Left kidney (tissue), 8 donors: ENCODE data around the gene OTX2. TPM values are rescaled to one million over a fixed set of nuclear protein-coding genes. Genes with fewer than 3 reads are reported as not detected.

ENCODE experiments used
- DNase-seq: peaks from one replicate; pipeline ENCODE4 v3.0.0-alpha.2; 2013
- long read RNA-seq, 8 donors: transcript quantifications; one replicate each; lab custom pipeline, GENCODE V29; 2026
- polyA plus RNA-seq: library from polyadenylated mRNA; unstranded; fragments of 120-200 nt; gene quantifications from one replicate; pipeline ENCODE4 v1.2.1, GENCODE V29; 2013; ENCODE audit not compliant: insufficient read length

The OTX2 gene
- polyA plus RNA-seq = not detected
- long read RNA-seq, donor 1 = 0 reads
- long read RNA-seq, donor 2 = 0 reads
- long read RNA-seq, donor 3 = 0 reads
- long read RNA-seq, donor 4 = 0 reads
- long read RNA-seq, donor 5 = 0 reads
- long read RNA-seq, donor 6 = 0 reads
- long read RNA-seq, donor 7 = 0 reads
- long read RNA-seq, donor 8 = 0 reads

DNA sequence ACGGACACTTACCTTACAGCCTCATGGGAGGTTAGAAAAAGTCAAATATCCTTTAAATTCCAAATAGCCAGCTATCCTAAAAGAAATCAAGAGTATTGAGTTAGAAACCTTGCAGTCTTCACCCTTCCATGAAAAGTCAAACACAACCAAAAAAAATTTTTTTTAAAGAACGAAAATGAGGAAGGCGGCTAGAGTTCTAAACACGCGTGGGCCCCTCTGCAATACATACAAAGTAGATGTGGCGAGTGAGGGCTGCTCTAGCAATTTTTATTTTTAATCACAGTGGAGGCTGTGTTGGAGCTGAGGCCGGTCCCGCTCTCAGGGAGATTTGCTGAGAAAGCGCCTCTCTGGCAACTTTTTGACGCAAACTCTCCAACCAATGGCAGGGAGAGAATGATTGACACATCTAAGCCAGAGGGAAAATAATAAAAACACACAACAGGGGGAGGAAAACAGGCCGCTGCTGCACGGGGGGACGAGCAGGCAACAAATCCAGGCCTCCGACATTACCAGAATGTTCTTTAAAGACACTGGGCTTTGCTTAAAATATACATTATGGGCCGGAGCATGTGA lies at the start of gene OTX2:
OTX2 (minus strand) TSS at position 333 of the 573 bp plus-strand sequence. CDS start 5,023 bp downstream, outside the sequence.
- no peak for DNase-seq

DNA sequence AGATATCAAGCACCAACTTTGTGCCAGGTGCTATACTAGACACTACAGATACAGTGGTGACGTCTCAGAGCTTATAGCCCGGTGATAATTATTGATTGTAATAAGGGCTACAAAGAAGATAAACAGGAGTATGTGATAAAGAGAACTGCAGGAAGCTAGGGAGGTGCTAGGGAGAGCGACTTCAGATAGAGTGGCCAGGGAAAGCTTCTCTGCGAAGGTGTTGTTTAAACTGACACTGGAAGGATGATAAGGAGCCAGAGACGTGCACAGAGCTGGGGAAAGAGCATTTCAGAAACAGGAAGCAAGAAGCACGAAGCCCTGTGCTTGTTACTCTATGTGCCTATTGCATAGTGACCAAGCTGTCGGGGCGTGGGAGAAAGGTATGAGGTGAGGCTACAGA lies 48.1 kb upstream of the OTX2 start:
- no peak for DNase-seq

- DNase-seq = no peak
Observed at GRCh38 chr14:56857216-56857615, 46.9 kb upstream of the OTX2 start.

DNA sequence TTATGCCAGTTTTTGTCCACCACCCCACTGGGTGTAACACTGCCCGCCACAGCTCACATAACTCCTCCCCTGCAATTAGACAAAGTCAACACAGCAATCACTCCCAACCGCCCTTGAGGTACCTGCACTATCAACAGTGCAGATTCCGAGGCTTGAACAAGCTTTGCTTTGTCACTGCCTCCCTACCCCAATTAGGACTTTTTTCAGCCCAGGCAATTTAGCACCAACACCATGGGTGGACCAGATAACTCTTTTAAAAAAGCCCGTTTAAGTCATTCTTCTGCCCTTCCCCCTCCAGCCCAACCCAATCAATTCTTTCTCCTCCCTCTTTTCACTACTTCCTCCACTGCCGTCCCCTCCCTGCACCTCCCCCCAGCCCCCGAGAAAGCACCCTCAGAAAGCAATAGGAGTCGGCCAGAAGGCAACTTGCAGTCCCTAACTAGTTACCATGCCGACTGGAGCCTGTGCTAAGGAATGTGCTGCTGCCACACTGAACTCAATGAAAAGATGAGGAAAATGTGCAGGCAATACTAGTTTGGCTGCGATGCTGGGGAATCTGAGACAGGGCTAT lies 45.7 kb upstream of the OTX2 start:
- peak; percentile 13 for DNase-seq

DNA sequence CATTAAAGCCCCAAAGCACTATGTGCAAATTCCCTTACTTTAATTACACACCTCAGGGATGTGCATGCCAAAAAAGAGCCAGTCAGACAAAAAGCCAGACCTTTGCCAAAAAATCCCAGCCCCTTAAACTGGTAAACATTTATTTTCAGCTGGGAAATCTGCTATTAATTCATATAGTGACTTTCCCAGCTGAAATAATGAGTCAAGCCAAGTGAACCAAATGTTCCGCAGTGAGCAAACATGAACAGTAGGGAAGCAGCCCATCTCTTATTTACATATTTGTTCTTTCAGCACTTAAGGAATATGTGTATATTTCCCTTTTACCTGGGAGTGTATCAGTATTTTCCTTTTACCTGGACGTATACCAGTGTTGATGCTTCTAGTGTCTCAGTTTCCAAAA lies 44.0 kb upstream of the OTX2 start:
- no peak for DNase-seq

- DNase-seq = peak; percentile 31
Observed at GRCh38 chr14:56846970-56847930, 37.0 kb upstream of the OTX2 start.

- DNase-seq = peak; percentile 24
Observed at GRCh38 chr14:56844406-56845002, 34.2 kb upstream of the OTX2 start.

- no peak for DNase-seq
Observed at GRCh38 chr14:56841611-56842010, 31.3 kb upstream of the OTX2 start.

DNA sequence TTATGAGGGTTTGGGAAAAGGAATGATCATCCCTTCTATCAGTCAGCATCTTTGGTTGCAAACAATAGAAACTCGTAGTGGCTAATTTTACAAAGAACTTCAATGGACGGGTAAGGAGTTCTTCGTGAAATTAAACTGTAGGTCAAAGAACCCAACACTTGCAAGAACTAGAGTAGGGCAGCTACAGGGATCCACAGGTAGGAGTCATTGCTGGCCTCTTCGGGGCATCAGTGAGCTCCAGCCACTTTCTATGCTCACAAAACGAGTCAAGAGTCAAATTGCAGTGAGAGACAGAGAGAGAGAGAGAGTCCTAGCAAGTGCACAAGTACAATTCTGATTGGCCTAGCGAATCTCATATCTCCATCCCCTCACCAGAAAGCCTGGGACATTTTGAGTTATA lies 29.9 kb upstream of the OTX2 start:
- no peak for DNase-seq

DNA sequence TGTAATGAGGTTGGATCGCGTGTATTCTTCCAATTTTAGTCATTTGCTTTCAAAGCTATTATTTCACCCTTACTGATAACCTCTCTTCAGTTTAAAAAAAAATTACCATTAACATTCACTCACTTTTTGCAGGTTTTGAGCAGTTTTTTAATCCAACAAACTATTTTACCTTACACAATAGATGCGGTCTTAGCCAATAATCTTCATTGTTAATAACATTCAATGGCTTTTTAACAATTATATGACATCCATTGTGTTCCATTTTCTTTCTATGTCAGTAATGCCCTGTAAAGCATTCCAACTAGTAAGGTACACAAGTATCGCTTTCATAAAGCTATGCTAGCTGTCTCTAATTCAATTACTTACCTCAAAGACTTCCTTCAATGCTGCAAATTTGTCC lies 18.9 kb upstream of the OTX2 start:
- DNase-seq = no peak

DNA sequence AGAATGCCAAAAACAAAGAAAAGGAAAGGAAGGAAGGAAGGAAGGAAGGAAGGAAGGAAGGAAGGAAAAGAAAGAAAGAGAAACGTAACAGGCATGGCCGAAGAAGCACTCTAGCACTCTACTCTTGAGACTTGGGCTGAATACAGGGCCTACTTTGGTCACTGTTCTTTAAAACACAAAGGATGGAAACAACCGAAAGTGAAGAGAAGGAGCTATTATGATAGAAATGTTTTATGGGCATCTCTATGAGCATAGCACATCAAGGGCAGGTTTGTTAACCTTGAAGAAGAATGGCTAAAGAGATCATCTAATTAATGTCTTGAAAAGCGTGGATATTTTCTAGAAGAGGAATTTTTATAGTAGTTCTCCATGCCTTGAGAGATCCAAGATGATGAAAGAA lies 15.9 kb upstream of the OTX2 start:
- no peak for DNase-seq

DNA sequence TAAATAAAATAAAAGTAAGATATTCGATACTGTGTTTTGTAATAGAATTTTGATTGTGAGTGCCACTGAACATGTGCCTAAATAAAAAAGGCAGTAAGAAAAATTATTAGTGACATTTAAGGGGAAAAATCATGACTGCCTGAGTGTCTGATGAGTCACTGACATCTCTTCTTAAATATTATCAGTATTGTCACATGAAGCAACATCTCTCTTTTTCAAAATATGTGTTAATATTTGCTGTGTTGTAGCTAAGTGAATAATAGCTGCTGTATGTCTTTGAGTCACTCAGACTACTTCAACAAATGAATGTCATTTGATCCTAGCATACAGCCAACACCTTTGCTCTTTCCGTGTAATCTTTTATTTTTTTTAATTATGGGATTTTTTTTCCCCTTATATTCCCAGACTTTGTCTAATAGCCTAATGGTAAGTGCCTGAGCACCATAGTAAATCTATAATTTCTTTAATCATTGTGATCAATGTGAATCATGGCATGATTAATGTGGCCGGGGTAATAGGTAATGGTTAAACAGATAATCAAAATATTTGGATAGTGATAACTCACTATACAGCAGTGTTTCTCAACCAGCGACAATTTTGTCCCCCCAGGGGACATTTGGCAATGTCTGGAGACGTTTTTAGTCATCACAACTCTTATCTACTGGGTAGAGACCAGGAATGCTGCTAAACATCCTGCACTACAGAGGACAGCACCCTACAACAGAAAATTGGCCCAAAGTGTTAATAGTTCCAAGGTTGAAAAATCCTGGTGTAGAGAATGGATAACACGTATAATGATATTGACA lies 11.7 kb upstream of the OTX2 start:
- DNase-seq = no peak

DNA sequence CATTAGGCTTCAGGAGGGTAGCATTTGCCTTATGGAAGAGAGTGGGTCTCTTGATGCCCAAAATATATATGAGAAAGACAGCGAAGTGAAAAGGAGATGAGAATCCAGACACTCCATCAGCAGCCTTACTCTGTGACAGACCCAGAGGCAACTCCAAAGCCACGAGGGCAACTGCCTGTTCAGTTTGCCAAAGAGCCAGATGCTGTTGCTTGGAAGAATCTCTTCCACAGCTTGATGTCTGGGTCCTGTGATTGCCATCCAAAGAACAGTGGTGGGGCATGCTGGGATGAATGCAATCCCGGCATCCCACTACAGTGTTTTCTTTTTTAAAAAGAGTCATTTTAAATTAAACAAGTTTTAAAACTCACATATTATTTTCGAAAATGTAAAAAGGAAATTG lies 10.9 kb upstream of the OTX2 start:
- DNase-seq = no peak

GRCh38 chr14:56817396-56817921 lies 7.2 kb upstream of the OTX2 start:
- no peak for DNase-seq

DNA sequence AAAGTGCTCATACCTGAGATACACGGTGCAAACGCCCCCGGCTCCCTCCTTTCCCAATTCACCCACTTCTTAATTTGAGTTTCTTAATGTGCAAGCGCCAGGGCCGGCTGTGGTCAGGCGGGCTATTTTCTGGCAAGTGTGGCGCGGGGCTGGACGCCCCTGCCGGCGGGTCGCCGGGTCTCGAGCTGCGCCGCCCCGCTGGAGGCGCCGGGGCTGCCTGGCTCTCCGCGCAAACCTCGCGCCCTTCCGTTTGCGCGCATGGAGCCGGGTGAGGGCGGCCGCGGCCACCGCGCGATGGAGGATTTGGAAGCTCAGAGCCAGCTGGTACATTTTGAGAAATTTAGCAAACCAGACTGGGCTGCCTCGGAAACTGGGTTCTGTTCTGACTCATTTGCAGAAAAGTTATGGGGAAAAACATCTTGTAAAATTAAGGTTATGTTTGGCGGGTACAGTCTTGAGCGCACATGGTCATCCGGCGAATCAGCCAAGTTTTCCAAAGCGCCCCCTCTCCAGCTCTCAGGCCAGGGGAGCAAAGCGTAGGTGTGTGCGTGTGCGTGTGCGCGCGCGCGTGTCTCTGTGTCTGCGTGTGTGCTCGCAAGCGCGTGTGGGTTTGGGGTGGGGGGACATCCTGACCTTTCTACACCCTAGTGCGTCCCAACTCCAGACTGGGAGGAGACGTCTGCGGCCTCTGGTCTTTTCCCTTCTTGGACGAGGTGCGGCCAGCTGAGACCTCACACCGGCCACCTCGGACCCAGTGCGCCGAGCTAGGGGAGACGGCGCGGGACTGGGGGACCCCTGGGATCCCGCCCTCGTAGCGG lies 6.5 kb upstream of the OTX2 start:
- no peak for DNase-seq

DNA sequence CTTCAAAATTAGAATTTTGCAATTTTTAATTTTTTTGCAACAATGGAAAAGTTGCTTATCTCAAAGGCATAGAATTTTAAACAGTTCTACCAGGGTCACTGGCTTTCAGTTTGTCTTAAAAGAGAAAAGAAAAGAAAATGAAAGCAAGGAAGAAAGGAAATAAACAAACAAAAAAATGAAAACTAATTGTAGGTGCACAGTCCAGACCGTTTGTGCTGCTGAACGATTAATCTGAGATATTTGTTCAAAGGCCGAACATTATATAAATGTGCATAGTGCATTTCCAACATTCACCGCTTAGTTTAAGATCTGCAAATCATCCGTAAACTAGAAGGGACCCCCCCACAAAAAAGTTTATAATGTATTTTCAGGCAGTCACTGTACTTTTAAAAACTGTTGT lies 5.5 kb upstream of the OTX2 start:
- no peak for DNase-seq

DNA sequence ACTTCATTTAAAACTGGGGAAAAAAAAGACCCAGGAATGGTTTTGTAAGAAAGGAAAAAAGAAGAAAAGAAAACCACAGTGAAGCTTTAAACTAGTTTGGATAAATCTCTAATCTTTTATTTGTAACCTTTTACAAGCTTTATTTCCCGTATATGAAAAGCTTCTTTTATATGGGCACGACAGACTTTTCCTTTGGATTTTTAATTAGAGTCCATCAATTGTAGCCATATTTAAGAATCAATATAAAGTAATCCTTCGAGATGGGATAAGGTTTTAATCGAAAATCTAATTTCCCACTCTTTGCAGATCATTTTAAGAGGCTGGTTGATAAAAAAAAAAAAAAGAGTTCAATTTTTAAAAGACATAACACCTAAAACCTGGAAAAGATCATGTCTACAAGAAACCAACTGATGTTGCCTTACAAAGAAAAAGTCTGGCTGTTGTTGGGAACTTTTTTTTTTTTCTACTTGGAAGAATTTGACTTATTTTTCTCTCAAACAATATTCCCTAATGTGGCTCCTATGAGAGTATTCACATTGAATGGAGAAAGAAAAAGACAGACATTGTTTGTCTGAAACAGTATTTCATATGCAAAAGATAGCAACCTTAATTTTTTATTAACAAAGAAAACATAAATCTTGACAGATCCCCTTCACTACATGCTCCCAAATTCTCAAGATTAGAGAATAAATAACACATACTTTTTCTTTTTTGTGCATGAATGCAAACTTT lies 4.9 kb upstream of the OTX2 start:
- no peak for DNase-seq

- DNase-seq = no peak
Observed at GRCh38 chr14:56814519-56814959, 4.3 kb upstream of the OTX2 start.

DNA sequence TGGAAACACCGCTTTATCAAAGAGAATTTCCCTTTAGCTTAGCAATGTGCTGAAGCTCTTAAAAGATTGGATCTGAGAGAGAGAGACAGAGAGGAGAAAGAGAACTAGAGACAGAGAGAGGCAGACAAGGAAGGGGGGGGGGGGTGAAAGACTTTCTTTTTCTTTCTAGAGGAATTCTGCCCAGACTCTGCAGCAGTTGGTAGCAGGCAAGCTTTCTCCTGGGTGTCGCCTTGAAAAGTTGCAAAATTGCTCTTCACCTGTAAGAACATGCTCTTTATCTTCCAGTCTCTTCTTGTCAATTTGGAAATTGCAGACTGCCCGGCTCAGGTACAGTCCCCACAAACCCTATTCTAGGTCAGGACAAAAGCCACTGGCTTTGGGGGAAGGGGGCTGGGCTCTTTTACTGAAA lies 2.9 kb upstream of the OTX2 start:
- no peak for DNase-seq
